ENCODE measurements around the gene PPP4R3B.

PPP4R3B gene

DNA sequence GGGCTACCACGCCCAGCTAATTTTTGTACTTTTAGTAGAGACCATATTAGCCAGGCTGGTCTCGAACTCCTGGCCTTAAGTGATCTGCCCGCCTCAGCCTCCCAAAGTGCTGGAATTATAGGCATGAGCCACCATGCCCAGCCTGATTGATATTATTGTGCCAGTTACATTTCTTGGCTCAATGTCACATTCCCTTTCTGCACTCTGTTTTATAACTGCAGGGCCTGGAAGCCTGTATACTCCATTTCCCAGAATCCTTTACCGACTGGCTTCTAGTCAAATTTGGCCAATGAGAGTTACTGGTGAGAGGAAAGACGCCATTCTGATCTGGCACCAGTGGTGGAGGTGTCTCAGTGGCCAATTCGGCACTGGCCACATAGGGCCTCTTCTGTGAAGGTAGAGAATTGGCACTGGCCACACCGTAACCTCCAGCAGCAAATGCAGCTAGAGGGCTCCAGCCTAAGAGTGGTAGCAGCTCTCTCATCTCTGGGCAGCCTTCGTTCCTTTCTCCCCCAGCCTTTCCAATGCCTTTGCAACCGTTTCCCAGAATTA, 114.8 kb downstream of the PPP4R3B start:
- no peak for DNase-seq

- no peak for DNase-seq
Measured at GRCh38 chr2:55500025-55500424, 117.4 kb downstream of the PPP4R3B start.

- no peak for DNase-seq
Measured at GRCh38 chr2:55498582-55498981, 118.8 kb downstream of the PPP4R3B start.
